Ammon's horn (tissue), 1 donor: ENCODE results near the gene RABEP2.
A peak's percentile ranks its signal among the peaks of the same experiment; 100 is the strongest.
"Not testable (repeated sequence)": the region's sequence is repeated elsewhere in the genome, so short reads cannot be mapped to it uniquely, and the experiment has no call there.

ENCODE experiments used
- DNase-seq: peaks from one replicate; pipeline ENCODE4 v3.0.0-alpha.2; 2016; ENCODE audit warnings: low spot score

The RABEP2 gene, protein sequence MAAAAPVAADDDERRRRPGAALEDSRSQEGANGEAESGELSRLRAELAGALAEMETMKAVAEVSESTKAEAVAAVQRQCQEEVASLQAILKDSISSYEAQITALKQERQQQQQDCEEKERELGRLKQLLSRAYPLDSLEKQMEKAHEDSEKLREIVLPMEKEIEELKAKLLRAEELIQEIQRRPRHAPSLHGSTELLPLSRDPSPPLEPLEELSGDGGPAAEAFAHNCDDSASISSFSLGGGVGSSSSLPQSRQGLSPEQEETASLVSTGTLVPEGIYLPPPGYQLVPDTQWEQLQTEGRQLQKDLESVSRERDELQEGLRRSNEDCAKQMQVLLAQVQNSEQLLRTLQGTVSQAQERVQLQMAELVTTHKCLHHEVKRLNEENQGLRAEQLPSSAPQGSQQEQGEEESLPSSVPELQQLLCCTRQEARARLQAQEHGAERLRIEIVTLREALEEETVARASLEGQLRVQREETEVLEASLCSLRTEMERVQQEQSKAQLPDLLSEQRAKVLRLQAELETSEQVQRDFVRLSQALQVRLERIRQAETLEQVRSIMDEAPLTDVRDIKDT

DNA sequence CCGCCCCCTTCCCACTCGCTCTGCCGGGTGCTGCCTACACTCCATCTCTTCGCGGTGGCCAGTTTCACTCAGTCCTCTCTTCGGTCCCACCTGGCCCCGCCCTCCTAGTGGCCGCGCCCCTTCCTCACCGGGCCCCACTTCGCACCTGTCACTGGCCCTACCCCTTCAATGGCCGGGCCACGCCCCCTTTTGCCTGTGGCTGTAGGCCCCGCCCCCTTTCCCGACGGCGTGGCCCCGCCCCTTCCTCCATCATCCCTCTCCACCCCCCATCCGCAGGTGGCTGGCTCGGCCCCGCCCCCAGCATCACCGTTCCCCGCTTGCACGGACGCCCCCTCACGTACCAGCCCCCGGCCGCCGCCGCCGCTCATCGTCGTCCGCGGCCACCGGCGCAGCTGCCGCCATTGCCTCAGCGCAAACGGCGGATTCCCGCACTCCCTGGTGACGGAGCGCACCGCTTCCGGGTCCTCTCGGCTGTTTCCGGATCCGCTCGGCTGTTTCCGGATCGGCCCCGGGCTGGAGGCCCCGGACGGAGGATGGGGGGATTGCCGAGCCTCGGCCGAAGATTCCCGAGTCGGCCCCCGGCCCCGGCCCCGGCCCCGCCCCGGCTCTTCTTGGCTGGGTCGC lies at the start of gene RABEP2:
Gene RABEP2 (minus strand): TSS at position 477 of the 624 bp plus-strand sequence. CDS start 75 bp downstream, at position 402.
- peak; percentile 93 for DNase-seq

DNA sequence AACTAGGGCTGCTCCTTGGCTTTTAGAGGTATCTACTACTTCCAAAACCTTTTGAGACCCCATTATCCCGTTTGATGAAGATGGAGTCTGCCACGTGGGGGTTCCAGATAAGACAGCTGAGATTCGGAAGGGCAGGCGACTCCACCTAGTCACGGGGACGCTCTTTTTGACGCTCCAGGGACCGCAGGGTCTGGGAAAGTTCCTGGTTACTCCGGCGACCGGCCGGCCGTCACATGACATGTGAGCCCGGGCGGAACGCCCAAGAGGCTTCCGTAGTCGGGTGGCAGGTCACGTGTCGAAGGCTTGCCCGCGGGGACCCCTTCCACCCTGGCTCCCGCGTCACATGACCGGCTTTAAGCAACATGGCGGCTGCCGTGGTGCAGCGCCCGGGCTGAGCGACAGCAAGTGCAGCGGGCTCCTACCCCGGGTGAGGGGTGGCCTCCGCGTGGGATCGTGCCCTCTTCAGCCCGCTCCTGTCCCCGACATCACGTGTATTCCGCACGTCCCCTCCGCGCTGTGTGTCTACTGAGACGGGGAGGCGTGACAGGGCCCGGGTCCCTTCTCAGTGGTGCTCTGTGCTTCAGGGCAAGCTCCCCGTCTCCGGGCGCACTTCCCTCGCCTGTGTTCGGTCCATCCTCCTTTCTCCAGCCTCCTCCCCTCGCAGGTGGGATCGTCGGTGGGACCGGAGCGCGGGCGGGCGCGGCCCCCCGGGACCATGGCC lies 49.6 kb upstream of the RABEP2 start, which contains the start of gene SPNS1:
Gene SPNS1 (plus strand): TSS at position 342 of the 721 bp plus-strand sequence. CDS start 374 bp downstream, at position 716.
- peak; percentile 95 for DNase-seq

- DNase-seq = peak; percentile 66
Observed at GRCh38 chr16:28974007-28974436, 49.0 kb upstream of the RABEP2 start.

GRCh38 chr16:28969696-28970095 lies 44.7 kb upstream of the RABEP2 start:
- not testable (repeated sequence) for DNase-seq

DNA sequence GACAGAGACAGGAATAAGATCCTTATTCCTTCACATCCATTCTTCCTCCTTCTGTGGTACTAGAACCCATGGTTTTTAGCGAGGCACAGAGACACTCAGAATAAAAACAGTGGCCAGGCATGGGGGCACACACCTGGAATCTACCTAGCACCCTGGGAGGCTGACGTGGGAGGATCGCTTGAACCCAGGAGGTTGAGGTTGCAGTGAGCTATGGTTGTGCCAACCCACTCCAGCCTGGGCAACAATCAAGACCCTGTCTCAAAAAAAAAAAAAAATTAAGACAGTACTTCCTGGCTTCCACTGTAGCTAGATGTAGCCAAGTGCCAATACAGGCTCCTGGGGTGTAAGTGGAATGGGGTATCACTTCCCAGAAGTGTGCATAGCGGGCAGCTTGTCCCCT lies 42.1 kb upstream of the RABEP2 start:
- DNase-seq = no peak

- DNase-seq = no peak
Observed at GRCh38 chr16:28964496-28964895, 39.5 kb upstream of the RABEP2 start.

- DNase-seq = no peak
Observed at GRCh38 chr16:28964072-28964471, 39.0 kb upstream of the RABEP2 start.

- DNase-seq = no peak
Observed at GRCh38 chr16:28958836-28959235, 33.8 kb upstream of the RABEP2 start.

DNA sequence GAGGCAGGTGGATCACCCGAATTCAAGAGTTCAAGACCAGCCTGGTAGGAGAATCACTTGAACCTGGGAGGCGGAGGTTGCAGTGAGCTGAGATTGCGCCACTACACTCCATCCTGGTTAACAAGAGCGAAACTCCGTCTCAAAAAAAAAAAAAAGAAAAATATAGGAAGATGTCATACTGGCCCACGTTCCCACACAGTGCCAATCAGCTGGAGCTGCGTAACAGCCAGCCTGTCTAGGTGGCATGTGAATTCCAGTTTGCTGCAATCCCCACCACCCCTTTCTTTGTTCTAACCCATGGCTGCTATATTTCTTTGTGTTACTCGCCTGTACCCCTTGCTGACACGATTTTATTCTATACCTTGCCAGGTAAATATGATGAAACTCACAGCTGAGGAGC lies 33.2 kb upstream of the RABEP2 start:
- DNase-seq = no peak

DNA sequence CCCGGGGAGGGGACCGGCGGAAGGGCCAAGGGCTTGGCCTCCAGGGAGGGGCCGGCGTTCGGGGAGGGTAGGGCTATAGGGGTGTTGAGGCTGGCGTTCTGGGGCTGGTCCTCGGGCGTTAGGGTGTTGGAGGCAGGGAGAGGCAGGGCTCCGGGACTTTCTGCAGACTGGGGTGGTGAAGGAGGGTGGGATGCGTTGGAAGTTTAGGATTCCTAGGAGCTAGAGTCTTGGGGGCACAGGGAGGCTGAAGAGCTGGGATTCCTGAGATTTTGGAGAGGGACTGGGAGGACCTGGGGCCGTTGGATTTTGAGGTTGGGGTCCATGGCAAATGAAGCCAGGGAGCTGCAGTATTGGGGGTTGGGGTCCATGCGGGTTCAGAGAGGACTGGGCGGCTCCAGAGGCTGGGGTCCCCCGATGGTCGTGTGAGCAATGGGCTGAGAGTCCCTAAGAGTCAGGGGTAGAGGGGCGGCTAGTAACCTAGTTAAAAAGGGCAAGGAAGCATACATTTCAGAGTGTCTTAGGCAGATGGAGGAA lies 26.4 kb upstream of the RABEP2 start:
- DNase-seq = no peak

GRCh38 chr16:28950648-28951409 lies 25.8 kb upstream of the RABEP2 start, which contains the start of gene NFATC2IP:
Gene NFATC2IP, plus strand, starts transcription at chr16:28950937. Its CDS starts 75 bp downstream, at chr16:28951012.
- peak; percentile 100 for DNase-seq

GRCh38 chr16:28946681-28947080 lies 21.6 kb upstream of the RABEP2 start:
- no peak for DNase-seq

- no peak for DNase-seq
Observed at GRCh38 chr16:28943281-28943680, 18.2 kb upstream of the RABEP2 start.

GRCh38 chr16:28939825-28940224 lies 14.8 kb upstream of the RABEP2 start:
- not testable (repeated sequence) for DNase-seq

DNA sequence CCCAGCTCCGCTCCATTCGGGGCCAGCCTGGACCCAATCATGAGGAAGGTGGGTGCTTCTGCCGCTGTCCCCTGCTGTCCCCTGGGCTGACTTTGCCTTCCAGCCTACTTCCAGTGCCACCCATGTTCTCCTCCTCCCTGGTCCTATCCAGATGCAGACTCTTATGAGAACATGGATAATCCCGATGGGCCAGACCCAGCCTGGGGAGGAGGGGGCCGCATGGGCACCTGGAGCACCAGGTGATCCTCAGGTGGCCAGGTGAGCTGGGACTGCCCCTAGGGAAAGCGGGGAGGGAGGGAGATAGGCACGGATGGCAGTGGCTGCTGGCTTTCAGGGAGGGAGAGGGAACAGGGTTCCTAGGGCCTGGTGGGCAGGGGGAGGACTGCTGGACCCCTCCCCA lies 13.7 kb upstream of the RABEP2 start:
- no peak for DNase-seq

- DNase-seq = no peak
Observed at GRCh38 chr16:28937222-28937876, 12.3 kb upstream of the RABEP2 start.

GRCh38 chr16:28936784-28937155 lies 11.7 kb upstream of the RABEP2 start:
- DNase-seq = no peak

GRCh38 chr16:28935924-28936783 lies 11.1 kb upstream of the RABEP2 start:
- DNase-seq = peak; percentile 64

DNA sequence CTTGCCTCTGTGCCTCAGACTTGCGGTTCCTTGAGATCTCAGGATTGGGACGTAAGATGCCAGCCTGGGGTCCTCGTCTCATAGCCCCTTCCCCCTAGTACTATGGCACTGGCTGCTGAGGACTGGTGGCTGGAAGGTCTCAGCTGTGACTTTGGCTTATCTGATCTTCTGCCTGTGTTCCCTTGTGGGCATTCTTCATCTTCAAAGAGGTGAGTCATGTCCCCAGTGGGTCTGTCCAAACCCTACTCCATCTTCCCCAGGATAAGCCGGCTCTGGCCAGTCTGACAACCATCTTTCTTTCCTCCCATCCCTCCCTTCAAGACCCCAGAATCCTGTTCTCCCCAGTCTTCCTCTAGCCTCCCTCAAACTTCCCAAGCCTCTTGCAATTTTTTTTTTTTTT lies 10.3 kb upstream of the RABEP2 start:
- no peak for DNase-seq

GRCh38 chr16:28933171-28933570 lies 8.1 kb upstream of the RABEP2 start:
- DNase-seq = no peak
